ENCODE data around the gene PPDPF.

GRCh38 chr20:63557481-63557891 is 36.9 kb downstream of the PPDPF start:
- TF ChIP-seq CTCF (IDR thresholded peaks at IDR 0.05; ENCODE audit: low read depth, low read length) = no peak
- no peak for TF ChIP-seq POLR2A (IDR thresholded peaks at IDR 0.05; ENCODE audit: extremely low read depth, insufficient read length)
